DMS79 treated with DMSO at 0.1 percent for 48 hours (cell line): ENCODE data around the gene MAP2.

Experiments
- DNase-seq: peaks from one replicate; lab custom pipeline; 2025; lab: John Stamatoyannopoulos, UW

The MAP2 gene, protein sequence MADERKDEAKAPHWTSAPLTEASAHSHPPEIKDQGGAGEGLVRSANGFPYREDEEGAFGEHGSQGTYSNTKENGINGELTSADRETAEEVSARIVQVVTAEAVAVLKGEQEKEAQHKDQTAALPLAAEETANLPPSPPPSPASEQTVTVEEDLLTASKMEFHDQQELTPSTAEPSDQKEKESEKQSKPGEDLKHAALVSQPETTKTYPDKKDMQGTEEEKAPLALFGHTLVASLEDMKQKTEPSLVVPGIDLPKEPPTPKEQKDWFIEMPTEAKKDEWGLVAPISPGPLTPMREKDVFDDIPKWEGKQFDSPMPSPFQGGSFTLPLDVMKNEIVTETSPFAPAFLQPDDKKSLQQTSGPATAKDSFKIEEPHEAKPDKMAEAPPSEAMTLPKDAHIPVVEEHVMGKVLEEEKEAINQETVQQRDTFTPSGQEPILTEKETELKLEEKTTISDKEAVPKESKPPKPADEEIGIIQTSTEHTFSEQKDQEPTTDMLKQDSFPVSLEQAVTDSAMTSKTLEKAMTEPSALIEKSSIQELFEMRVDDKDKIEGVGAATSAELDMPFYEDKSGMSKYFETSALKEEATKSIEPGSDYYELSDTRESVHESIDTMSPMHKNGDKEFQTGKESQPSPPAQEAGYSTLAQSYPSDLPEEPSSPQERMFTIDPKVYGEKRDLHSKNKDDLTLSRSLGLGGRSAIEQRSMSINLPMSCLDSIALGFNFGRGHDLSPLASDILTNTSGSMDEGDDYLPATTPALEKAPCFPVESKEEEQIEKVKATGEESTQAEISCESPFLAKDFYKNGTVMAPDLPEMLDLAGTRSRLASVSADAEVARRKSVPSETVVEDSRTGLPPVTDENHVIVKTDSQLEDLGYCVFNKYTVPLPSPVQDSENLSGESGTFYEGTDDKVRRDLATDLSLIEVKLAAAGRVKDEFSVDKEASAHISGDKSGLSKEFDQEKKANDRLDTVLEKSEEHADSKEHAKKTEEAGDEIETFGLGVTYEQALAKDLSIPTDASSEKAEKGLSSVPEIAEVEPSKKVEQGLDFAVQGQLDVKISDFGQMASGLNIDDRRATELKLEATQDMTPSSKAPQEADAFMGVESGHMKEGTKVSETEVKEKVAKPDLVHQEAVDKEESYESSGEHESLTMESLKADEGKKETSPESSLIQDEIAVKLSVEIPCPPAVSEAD (N-terminal part only)

GRCh38 chr2:209423562-209424198 is at the start of gene MAP2:
Gene MAP2 (plus strand): TSS chr2:209424047. CDS start chr2:209653171, 229,124 bp downstream.
- peak; percentile 83 for DNase-seq

- DNase-seq: no peak
Observed at GRCh38 chr2:209376686-209377085, 47.2 kb upstream of the MAP2 start.

- peak; percentile 50 for DNase-seq
Observed at GRCh38 chr2:209380293-209380692, 43.6 kb upstream of the MAP2 start.

- no peak for DNase-seq
Observed at GRCh38 chr2:209381091-209381490, 42.8 kb upstream of the MAP2 start.

- DNase-seq: no peak
Observed at GRCh38 chr2:209382775-209383174, 41.1 kb upstream of the MAP2 start.

DNA sequence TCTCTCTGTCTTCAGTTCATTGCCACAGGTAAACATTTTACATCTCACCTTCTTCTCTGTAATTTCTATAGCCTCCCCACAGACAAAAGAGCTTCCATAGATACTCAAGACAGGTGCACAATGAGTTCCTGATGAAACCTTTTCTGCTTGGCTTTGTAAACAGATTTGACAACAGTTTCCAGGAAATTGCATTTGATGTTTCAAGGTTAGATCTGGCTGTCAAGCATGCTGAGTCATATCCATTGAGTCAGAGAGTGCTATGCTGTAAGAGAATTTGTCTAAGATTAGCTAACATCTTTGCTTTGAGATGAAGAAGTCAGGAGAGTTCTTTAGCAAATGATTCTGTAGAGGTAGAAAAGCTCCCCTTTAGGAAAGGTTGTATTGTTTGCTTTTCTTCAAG is 40.6 kb upstream of the MAP2 start:
- DNase-seq: no peak

GRCh38 chr2:209387389-209387788 is 36.5 kb upstream of the MAP2 start:
- DNase-seq: no peak

- no peak for DNase-seq
Observed at GRCh38 chr2:209388446-209389037, 35.3 kb upstream of the MAP2 start.

DNA sequence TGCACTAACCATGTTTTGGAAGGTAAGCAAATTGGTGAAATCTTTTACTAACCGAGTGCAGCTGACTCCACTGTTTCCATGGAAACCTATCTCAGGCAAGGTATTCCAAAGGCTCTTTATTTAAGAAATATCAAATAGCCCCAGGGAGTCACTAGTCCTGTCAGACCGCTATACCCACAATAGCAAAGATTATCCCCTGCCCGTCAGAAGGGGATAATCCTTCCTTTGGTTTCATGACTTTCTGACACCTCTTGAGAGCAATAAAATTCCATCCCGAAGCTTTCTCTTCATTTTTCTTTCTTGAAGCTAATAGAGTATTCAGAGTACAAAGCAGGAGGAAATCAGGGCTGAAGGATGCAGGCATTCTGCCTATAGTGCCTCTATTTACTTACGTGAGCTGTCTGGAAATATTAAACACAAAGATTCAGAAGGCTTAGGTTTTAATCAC is 34.7 kb upstream of the MAP2 start:
- no peak for DNase-seq

DNA sequence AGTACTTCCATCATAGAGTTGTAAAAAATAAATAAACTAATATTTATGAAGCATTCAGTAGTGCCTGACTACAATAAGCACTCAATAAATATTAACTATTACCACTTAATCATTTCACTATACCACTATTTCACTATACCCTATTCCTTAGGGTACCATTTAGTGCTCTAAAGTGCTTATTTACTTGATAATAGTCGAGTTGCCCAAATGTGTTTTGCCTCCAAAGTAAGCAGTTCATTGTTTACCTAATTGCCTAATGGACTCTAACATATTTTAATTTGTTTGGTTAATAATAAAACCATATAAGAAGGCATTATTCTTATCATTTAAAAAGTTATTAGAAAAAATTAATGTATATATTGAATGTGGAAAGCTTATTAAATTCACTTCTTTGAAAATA is 33.0 kb upstream of the MAP2 start:
- no peak for DNase-seq

- no peak for DNase-seq
Observed at GRCh38 chr2:209391776-209392401, 32.0 kb upstream of the MAP2 start.

DNA sequence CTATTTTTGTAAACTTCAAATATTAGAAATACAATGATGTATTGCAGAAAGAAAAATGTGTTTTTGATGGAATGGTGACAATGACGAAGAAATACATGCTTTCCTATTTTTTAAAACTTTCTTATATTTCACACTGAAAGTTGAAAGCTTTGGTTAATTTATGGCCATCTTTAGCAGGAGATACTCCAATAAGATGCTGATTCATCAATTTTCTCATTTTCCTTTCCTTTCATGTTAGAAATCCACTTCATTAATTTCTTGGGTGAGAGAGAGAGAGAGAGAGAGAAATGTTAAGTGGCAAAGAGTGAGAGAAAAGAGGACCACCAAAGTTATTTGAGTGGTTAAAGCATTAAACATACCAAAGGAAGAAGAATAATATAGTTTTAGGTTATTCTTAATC is 28.6 kb upstream of the MAP2 start:
- no peak for DNase-seq

DNA sequence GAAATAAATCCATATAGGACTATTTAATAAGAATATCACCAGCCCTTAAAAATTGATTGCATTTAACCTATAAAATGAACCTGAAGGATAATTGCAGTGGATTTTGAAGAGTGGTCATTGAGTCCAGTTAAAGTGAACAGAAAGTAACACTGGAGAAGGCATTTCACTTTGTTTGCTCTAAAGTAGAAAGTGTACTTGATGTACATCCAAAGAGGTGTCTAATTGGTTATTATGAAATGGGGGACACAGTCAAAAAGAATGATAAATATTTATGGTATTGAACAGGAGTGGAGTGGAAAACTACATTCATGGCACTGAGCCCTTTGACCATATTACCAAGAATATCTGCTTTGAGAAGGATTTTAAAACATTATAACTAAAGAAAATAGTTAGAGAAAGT is 28.2 kb upstream of the MAP2 start:
- no peak for DNase-seq

GRCh38 chr2:209398463-209398862 is 25.4 kb upstream of the MAP2 start:
- DNase-seq: no peak

DNA sequence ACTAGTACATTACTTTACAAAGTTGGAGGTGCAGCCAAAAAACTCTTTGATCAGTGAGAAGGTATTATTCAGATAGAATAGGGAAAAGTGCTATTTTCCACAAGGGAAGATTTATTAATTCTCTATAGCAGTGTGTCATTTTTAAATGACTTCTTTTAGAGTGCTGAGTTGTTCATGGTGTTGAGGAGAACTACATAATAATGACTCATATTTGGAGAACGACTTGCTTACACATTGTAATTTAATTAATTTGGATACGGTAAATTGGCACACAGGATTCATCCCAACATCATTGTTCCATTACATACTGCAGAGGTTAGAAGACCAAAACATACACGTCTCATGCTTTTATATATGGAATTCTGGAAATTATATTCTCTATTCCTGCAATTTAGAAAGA is 22.1 kb upstream of the MAP2 start:
- no peak for DNase-seq

DNA sequence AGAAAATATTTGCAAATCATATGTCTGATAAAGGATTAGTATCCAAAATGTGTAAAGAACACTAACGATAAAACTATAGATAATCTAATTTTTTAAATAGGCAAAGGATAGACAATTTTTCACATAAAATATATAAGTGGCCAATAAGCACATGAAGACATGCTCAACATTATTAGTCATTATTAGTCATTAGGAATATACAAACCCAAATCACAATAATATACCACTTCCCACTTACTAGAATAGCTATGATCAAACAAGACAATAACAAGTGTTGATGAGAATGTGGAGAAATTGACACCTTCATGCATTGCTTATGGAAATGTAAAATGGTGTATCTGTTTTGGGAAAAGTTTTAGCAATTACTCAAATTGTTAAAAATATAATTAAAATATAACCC is 12.6 kb upstream of the MAP2 start:
- DNase-seq: no peak

DNA sequence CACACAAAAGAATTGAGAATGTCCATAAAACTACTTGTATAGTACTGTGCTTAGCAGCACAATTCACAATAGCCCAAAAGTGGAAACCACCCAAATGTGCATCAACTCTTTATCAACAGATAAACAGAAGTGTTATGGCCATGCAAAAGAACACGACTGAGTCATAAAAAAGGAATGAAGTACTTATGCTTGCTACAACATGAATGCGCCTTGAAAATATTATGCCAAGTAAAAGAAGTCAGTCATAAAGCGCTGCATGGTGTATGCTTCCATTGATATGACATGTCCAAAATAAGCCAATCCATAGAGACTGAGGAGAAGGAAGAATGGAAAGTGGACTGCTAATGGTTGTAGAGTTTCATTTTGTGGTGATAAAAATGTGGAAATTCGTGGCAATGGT is 12.1 kb upstream of the MAP2 start:
- no peak for DNase-seq

DNA sequence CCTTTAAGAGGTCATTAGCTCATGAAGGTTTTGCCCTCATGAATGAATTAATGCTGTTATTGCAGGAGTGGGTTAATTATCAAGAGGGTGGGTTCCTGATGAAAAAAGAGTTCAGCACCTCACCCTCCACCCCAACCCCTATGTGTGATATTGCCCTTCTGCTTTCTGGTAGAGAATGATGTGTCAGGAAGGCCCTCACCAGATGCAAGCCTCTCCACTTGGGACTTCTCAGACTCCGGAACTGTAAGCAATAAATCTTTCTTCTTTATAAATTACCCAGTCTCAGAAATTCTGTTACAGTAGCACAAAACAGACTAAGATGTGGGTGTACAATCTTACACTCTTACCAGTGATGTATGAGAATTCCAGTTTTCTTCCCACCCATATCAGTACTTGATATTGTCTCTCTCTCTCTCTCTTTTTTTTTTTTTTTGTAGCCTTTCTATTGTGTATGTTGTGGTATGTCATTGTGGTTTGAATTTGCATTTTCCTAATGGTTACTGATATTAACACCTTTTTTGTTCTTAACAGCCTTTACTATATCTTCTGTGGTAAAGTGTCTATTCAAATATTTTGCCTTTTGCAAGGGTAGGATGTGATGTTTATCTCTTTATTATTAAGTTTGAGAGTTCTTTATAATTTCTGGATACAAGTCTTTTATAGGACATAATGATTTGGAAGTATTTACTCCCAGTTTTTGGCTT is 10.4 kb upstream of the MAP2 start:
- DNase-seq: no peak

GRCh38 chr2:209416913-209417312 is 6.9 kb upstream of the MAP2 start:
- DNase-seq: no peak

GRCh38 chr2:209422191-209422754 is 1.6 kb upstream of the MAP2 start:
- peak; percentile 46 for DNase-seq
